Breast epithelium (tissue), 3 donors: ENCODE results near the gene TFCP2L1.

Experiments used
- POLR2A ChIP-seq: fragments of 450-650 bp; IDR thresholded peaks from one replicate; pipeline ENCODE4 v1.6.1; 2016; ENCODE audit warnings: antibody characterized with exemption, mild to moderate bottlenecking, moderate library complexity
- TF ChIP-seq, protein P1 (sequence below), 3 donors: fragments of 450-650 bp; IDR thresholded peaks; one replicate each; pipeline ENCODE4 v1.5.1; 2016 to 2017; ENCODE audit warnings: antibody characterized with exemption in 3 of 3, mild to moderate bottlenecking in 3 of 3, moderate library complexity in 3 of 3

DNA sequence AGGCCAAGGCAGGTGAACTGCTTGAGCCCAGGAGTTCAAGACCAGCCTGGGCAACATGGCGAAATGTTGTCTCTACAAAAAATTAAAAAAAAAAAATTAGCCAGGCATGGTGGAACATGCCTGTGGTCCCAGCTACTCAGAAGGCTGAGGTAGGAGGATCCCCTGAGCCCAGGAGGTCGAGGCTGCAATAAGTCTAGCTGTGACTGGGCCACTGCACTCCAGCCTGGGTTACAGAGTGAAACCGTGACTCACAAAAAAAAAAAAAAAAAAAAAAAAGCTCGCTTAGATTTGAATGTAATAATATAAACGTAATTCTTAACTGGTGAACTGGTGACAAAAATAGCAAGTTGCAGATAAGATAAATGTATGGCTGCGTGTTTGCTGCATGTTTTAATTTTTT lies 56.5 kb downstream of the TFCP2L1 start:
- TF ChIP-seq POLR2A, result no peak
- TF ChIP-seq, protein P1, sequence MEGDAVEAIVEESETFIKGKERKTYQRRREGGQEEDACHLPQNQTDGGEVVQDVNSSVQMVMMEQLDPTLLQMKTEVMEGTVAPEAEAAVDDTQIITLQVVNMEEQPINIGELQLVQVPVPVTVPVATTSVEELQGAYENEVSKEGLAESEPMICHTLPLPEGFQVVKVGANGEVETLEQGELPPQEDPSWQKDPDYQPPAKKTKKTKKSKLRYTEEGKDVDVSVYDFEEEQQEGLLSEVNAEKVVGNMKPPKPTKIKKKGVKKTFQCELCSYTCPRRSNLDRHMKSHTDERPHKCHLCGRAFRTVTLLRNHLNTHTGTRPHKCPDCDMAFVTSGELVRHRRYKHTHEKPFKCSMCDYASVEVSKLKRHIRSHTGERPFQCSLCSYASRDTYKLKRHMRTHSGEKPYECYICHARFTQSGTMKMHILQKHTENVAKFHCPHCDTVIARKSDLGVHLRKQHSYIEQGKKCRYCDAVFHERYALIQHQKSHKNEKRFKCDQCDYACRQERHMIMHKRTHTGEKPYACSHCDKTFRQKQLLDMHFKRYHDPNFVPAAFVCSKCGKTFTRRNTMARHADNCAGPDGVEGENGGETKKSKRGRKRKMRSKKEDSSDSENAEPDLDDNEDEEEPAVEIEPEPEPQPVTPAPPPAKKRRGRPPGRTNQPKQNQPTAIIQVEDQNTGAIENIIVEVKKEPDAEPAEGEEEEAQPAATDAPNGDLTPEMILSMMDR (IDR thresholded peaks at IDR 0.05), result no peak
